Measurements from ENCODE around the gene IQCF6.

DNA sequence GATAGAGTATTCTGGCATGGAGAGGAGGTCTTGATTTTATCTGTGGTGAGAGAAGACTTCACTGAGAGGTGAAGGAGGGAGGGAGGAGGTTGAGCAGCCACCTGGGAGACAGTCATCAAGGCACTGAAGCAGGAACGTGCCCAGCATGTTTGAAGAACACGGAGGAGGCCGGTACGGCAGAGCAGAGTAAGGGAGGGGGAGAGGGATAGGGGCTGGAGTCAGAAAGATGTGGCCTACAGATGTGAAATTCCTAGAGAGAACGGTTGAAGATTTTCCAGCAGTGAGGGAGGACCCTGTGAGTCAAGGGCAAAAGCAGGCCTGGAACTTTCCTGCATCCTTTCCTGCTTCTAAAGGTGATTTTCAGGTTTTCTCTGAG, 21.7 kb upstream of the IQCF6 start:
- TF ChIP-seq, protein P1, sequence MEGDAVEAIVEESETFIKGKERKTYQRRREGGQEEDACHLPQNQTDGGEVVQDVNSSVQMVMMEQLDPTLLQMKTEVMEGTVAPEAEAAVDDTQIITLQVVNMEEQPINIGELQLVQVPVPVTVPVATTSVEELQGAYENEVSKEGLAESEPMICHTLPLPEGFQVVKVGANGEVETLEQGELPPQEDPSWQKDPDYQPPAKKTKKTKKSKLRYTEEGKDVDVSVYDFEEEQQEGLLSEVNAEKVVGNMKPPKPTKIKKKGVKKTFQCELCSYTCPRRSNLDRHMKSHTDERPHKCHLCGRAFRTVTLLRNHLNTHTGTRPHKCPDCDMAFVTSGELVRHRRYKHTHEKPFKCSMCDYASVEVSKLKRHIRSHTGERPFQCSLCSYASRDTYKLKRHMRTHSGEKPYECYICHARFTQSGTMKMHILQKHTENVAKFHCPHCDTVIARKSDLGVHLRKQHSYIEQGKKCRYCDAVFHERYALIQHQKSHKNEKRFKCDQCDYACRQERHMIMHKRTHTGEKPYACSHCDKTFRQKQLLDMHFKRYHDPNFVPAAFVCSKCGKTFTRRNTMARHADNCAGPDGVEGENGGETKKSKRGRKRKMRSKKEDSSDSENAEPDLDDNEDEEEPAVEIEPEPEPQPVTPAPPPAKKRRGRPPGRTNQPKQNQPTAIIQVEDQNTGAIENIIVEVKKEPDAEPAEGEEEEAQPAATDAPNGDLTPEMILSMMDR (IDR thresholded peaks at IDR 0.05) = no peak
- TF ChIP-seq POLR2A (IDR thresholded peaks at IDR 0.05) = no peak

Measured in heart left ventricle (tissue), 13 donors.